ENCODE results near the gene VTI1A.

Gene VTI1A

GRCh38 chr10:112793202-112793921 lies 346.3 kb downstream of the VTI1A start:
- no peak for DNase-seq

GRCh38 chr10:112794201-112794600 lies 347.2 kb downstream of the VTI1A start:
- DNase-seq: no peak

DNA sequence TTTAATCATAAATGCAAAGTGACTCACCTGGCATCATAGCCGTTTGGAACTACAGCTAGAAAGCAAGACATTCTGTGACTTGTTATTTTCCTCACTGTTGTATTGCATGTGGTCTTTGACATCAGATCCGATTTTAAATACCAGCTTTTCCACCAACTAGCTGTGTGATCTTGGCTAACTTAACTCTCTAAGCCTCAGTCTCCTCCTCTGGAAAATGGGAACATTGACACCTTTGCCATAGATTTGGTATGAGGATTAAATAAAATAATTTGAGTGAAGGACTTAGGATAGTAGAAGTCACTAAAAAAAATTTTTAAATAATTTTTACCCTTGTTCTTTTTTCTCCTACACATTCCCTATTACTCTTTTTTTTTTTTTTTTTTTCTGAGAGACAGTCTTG lies 348.1 kb downstream of the VTI1A start:
- DNase-seq: no peak

- no peak for DNase-seq
Observed at GRCh38 chr10:112797197-112797596, 350.2 kb downstream of the VTI1A start.

DNA sequence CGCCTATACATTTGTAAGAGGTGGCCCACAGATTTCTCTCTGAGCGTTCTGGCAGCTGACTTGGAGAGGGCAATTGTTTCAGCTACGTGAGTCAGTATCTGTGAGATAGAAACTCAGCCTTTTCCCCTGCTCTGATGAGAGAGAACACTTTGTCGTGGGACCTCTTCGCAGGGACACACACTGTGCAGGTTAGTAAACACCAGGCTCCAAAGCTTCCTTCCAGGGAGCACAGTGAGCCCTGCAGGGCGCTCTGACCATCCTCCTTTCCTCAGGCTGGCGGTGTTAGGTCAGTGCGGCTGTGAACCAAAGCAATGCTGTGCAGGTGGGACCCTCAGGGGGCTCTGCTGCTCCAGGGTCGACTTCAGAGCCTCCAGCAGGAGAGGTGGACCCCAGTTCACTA lies 350.8 kb downstream of the VTI1A start:
- no peak for DNase-seq

DNA sequence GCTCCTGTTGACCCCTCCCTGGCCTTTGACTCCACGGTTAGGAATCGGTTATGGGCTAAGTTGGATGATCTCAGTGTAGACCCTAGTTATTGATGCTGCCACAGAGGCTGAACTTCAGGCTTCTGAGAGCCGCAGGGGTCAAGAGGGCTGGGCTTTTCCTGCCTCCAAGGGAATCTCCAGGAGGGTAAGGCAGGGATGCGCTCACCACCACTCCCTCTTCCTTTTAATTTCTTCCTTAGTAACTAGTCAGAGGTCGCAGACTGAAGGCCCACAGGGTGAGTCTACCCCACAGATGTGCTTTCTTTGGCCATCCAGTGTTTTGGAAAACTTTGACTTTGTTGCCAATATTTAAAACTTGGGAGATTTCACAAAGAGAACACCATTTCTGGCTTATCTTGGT lies 352.0 kb downstream of the VTI1A start:
- no peak for DNase-seq

DNA sequence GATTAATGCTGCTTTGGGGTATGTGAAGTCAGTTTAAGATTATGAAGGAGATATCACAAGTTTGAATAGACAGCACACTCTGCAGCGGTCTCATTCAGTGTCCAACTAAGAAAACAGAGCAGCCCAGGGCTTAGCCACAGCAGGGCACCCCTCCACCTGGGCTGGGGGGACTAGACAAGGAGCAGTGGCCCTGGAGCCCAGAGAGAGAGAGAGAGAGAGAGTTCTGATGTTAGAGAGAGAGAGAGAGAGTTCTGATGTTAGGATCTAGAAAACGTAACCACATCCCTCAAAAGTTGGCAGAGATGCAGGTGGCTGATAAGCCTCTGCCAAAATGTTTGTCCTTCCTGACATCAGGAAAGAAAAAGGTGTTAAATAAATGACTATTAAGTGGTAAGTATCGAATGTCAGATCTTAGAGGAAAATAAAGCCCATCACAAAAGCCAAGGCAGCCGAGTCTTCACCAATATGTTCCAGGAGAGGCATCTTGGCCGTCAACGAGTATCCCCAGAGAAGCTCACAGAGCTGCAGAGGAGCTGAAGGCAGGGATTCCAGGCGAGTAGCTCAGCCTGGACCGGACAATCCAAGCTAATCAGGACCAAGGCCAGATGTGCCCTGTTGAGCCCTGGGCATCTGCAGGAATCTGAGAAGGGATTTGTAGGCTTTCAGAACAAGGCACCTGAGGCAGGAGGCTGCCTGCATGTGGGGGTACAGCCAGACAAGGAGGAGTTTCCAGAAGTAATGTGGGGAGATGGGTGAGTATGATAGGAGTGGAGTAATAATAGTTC lies 352.9 kb downstream of the VTI1A start:
- no peak for DNase-seq

- no peak for DNase-seq
Observed at GRCh38 chr10:112801004-112801403, 354.0 kb downstream of the VTI1A start.

- DNase-seq: no peak
Observed at GRCh38 chr10:112801748-112802147, 354.7 kb downstream of the VTI1A start.

DNA sequence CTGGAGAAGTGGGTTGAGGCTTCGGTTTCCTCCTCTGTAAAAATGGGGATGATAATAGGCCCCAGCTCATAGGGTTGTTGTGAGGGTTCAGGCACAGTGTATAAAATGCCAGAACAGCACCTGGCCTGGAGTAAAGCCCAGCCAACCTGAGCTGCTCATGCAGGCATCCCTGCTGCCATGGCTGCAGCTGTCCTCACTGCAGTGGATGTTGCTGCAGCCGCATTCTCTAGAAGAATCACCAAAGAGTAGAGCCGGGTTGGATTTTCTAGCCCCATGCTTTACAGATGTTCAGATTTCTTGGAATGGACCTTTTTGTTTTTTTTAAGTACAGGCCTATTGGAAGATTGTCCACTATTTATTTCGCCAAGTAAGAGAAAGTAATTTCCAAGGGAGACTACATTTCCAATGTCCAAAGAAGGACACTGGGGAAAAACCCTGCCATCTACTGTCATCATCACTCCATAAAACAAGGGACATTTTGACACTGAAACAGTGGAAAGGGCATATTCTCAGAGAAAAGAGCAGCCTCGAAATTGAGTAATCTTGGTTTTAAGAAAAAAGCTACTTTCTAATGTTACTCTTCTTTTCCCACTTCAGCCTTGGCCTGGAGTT lies 355.5 kb downstream of the VTI1A start:
- DNase-seq: no peak

DNA sequence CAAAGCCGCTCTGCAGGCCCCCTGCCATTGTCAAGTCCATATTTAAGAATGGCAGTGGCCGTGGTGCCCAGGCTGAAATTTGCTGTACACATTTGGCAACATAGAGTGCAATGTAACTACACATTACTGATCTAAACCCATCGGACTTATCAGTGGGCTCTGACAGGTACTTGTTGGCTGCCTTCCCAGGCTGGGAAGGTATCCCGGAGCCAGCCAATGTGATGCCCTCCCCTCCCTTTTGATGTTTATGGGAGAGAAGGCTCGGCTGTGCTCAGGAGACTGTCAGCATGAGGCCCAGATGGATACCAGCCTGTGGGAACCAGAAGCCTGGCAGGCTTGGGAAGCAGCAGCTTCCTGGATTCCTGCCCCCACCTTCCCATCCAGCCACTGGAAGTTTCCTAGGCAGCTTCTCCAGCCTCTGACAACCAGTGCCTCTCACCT lies 357.0 kb downstream of the VTI1A start:
- no peak for DNase-seq

- no peak for DNase-seq
Observed at GRCh38 chr10:112805254-112805590, 358.2 kb downstream of the VTI1A start.

DNA sequence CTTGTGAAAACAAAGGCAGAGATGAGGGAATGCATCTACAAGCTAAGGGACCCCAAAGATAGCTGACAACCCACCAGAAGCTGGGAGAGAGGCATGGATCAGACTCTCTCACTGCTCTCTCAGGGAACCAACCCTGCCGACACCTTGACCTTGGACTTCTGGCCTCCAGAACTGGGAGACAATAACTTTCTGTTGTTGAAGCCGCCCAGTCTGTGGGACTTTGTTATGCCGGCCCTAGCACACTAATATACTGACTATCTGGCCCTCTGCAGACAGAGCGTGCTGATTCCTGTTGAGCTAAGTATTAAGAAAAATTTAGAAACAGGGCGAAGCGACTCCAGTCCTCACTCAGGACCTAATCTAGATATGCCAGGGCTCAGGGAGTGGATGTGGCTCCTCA lies 358.7 kb downstream of the VTI1A start:
- DNase-seq: no peak

GRCh38 chr10:112807013-112807412 lies 360.0 kb downstream of the VTI1A start:
- DNase-seq: no peak

DNA sequence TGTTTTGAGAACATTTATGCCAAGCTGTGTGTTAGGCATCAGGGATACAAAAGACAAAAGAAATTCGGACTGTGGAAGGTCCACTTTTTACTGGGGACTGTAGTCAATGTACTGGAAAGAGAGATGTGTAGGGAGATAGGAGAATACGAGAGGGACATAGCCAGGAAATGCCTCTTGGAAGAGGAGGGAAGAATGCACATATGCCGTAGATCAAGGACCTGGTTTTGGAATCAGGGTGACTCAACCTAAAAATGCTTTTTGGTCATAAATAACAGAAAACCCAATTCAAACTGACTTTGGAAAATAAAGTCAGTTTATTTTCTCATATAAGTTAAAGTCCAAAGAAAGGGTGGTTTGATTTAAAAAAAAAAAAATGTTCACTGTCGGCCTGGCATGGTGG lies 362.7 kb downstream of the VTI1A start:
- no peak for DNase-seq

- DNase-seq: no peak
Observed at GRCh38 chr10:112810711-112811151, 363.7 kb downstream of the VTI1A start.

- no peak for DNase-seq
Observed at GRCh38 chr10:112811741-112812551, 364.9 kb downstream of the VTI1A start.

DNA sequence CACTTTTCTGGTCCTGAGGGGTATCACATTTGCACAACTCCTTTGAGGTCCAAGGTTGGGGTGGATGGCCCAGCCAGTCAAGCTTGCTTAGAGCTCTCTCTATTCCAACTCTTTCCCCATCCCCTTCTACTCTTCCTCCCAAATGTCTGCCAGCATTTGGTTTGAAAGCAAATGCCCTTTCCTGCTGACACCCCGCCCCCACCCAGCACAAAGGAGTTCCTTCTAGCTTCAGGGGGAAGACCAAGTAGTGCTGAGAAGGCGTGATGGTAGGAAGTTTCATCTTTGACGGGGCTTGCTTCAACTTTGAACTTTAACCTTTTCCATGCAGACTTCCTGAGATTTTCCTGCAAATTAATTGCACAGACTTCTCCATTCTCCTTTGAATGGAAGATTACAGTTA lies 365.6 kb downstream of the VTI1A start:
- DNase-seq: no peak

GRCh38 chr10:112813866-112814591 lies 367.0 kb downstream of the VTI1A start:
- DNase-seq: no peak

DNA sequence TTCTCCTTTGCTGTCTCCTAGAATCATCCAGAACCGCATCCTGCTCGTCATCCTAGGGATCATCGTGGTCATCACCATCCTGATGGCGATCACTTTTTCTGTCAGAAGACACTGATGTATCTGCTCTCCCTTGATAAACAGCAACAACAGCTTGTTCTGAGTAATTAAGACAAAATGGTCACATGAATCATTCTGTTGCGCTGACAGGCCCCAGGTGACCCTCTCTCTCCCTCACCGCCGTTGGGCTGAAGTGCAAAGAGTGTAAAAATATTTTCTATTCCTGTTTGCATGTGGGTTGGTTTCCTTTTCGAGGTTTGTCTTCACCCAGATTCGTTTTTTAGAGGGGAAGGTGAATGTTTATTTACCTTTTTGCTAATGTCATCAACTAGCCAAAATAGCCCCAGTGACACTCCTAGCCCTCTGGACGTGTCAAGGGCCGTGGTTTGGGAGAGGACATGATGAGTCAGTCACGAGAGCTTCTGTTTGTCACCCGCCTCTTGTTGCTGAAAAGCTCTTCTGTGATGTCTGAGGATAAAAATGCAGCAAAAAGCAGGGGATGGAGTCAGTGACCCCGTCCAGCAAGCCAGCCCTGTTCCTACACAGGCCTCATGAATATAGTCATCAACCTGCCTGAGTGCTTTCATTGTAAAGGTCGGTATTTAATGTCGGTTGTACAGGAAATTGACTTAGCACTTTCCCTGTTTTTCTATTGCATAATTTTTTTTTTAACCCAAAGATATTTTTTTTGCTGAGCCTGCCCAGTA lies 368.4 kb downstream of the VTI1A start:
- no peak for DNase-seq

DNA sequence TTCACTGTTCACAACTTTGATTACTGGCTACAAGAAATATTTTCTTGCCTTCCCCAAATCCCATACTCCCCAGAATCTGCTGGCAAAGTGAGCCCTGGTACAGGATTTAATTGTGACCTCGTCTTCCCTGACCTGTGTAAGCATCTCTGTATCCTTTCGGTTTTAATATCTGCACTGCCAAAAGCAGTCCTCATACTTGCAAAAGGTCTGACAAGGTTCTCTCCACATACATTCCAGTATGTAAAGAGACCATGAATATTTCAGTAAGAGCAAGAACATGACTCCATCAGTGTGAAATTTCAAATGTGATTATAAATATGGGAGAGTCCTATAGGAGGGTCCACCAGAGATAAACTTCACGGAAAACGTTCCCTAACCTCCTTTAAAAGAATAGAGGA lies 369.0 kb downstream of the VTI1A start:
- no peak for DNase-seq

DNA sequence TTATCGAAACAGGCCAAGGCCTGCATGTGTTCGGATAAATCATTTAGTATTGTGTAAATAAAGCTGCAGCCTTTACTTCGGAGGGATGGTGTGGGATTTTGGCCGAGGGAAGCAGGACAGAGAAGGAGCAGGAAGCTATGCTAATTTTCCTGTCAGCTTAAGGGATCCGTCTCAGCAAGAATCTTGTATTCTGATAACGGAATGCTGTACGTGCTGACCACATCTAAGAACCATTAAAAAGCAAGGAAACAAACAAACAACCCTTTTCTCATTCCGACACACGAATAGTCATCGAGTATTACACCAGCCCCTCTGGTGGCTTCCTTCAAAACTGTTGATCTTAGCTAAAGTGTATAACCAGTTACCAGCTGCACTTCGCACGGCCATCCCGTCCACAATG lies 369.9 kb downstream of the VTI1A start:
- no peak for DNase-seq

Measured in NCI-H146 (cell line).